ENCODE data around the gene RBM15. TPM values are rescaled to one million over a fixed set of nuclear protein-coding genes. Genes with fewer than 3 reads are reported as not detected.
A peak's percentile ranks its signal among the peaks of the same experiment; 100 is the strongest.

RBM15 gene
- total and polyA plus RNA-seq, 2 of the 13 experiments (the other 11 are each of a cell fraction or from before 2014, with no cell fraction given) = 13.5 to 36.4 TPM

DNA sequence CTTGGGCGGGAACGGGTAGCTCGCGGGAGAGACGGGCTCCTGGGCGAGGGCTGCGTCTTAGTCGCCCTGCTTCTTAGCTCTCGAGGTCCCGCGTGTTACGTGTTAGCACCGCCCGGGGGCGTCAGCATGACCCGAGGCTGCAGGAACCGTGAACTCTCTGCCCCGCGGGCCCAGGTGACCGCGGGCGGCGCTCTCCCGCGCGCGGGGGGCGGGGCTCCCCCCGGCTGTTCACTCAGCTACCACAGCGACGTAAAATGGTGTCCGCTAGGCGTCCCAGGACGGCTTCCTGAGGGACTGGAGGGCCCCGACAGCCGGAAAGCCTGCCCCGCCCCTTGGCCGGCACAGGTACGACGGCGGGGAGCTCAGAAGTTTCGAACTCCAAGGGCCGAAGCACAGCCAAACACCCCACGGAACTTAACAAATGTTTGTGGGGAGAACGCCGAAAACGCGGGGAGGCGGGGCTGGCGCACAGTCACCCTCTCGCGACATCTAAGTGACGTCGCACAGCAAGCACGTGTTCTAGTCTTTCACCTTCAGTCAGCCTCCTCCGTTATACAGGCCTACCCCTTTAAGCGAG, 780 bp upstream of the RBM15 start (continued):
- TF ChIP-seq PRDM4 (CRISPR knock-in tag; IDR thresholded peaks at IDR 0.05; ENCODE audit: borderline replicate concordance) (0 out of 2 replicates have a peak, but pooled peaks have one; percentile 67), ZNF329 (CRISPR knock-in tag; IDR thresholded peaks at IDR 0.05; ENCODE audit: low read depth) (0 out of 2 replicates have a peak, but pooled peaks have one; percentile 37), MAZ (IDR thresholded peaks at IDR 0.05; ENCODE audit: borderline replicate concordance, low read depth, low read length) (peak; percentile 78; the same call in 1 of the 2 replicates), MAZ (CRISPR knock-in tag; IDR thresholded peaks at IDR 0.05; ENCODE audit: low read depth) (peak; percentile 76), SIX4 (CRISPR knock-in tag; IDR thresholded peaks at IDR 0.05) (no peak; the same call in 1 of the 2 replicates), TFDP1 (CRISPR knock-in tag; IDR thresholded peaks at IDR 0.05; ENCODE audit: borderline replicate concordance) (peak; percentile 76), RARG (CRISPR knock-in tag; IDR thresholded peaks at IDR 0.05; ENCODE audit: low read depth) (no peak), ZNF570 (CRISPR knock-in tag; IDR thresholded peaks at IDR 0.05; ENCODE audit: borderline replicate concordance) (0 out of 2 replicates have a peak, but pooled peaks have one; percentile 65), CENPBD1 (CRISPR knock-in tag; IDR thresholded peaks at IDR 0.05; ENCODE audit: borderline replicate concordance, low read depth) (0 out of 2 replicates have a peak, but pooled peaks have one; percentile 59), MED8 (CRISPR knock-in tag; IDR thresholded peaks at IDR 0.05; ENCODE audit: insufficient replicate concordance) (peak; percentile 81), HNF1A (IDR thresholded peaks at IDR 0.05; ENCODE audit: low read depth) (no peak), HNF1A (CRISPR knock-in tag; IDR thresholded peaks at IDR 0.05; ENCODE audit: borderline replicate concordance) (peak; percentile 32; the same call in 1 of the 2 replicates)
- TF ChIP-seq, protein P1, sequence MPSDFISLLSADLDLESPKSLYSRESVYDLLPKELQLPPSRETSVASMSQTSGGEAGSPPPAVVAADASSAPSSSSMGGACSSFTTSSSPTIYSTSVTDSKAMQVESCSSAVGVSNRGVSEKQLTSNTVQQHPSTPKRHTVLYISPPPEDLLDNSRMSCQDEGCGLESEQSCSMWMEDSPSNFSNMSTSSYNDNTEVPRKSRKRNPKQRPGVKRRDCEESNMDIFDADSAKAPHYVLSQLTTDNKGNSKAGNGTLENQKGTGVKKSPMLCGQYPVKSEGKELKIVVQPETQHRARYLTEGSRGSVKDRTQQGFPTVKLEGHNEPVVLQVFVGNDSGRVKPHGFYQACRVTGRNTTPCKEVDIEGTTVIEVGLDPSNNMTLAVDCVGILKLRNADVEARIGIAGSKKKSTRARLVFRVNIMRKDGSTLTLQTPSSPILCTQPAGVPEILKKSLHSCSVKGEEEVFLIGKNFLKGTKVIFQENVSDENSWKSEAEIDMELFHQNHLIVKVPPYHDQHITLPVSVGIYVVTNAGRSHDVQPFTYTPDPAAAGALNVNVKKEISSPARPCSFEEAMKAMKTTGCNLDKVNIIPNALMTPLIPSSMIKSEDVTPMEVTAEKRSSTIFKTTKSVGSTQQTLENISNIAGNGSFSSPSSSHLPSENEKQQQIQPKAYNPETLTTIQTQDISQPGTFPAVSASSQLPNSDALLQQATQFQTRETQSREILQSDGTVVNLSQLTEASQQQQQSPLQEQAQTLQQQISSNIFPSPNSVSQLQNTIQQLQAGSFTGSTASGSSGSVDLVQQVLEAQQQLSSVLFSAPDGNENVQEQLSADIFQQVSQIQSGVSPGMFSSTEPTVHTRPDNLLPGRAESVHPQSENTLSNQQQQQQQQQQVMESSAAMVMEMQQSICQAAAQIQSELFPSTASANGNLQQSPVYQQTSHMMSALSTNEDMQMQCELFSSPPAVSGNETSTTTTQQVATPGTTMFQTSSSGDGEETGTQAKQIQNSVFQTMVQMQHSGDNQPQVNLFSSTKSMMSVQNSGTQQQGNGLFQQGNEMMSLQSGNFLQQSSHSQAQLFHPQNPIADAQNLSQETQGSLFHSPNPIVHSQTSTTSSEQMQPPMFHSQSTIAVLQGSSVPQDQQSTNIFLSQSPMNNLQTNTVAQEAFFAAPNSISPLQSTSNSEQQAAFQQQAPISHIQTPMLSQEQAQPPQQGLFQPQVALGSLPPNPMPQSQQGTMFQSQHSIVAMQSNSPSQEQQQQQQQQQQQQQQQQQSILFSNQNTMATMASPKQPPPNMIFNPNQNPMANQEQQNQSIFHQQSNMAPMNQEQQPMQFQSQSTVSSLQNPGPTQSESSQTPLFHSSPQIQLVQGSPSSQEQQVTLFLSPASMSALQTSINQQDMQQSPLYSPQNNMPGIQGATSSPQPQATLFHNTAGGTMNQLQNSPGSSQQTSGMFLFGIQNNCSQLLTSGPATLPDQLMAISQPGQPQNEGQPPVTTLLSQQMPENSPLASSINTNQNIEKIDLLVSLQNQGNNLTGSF (CRISPR knock-in tag; IDR thresholded peaks at IDR 0.05) = 0 out of 2 replicates have a peak, but pooled peaks have one; percentile 38

Data from HepG2 (cell line).